Measurements from ENCODE around the gene AHRR.
"Not testable (repeated sequence)": the region's sequence is repeated elsewhere in the genome, so short reads cannot be mapped to it uniquely, and the experiment has no call there.

Gene AHRR

DNA sequence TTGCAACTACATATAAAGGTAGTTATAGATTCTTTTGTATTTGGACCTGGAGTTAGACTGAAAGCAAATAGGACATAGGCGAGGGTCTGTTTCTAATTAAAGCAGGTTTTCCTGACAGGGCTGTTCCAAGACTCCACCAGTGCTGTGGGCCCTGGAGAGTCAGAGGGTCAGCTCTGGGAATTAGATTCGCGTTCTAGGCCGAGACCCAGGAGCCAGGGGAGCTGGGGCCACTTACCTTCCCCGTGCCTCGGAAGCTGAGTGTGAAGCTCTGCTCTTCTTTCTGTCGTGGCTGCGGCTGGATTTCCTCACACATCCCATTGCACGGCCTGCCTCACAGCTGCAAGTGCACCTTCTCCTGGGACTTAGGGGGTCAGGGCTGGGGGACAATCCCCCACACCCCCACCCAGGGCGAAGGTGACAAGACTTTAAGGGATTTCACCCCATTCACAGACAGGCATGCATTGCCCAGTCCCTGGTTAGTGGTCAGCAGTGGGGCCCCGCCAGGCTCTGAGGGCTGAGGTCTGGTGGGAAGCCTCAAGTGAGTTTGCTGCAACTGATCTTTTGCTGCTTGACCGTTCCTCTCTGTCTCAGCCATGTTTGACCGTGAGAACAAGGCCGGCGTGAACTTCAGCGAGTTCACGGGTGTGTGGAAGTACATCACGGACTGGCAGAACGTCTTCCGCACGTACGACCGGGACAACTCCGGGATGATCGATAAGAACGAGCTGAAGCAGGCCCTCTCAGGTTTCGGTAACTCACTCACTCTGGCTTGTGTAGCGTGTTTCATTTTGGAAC is 15.3 kb upstream of the AHRR start:
- no peak for DNase-seq

GRCh38 chr5:307306-307705 is 14.2 kb upstream of the AHRR start:
- DNase-seq: no peak

- no peak for DNase-seq
These were observed 13.5 kb upstream of the AHRR start for GRCh38 chr5:307794-308579.

GRCh38 chr5:308672-309271 is 12.7 kb upstream of the AHRR start:
- DNase-seq: no peak

DNA sequence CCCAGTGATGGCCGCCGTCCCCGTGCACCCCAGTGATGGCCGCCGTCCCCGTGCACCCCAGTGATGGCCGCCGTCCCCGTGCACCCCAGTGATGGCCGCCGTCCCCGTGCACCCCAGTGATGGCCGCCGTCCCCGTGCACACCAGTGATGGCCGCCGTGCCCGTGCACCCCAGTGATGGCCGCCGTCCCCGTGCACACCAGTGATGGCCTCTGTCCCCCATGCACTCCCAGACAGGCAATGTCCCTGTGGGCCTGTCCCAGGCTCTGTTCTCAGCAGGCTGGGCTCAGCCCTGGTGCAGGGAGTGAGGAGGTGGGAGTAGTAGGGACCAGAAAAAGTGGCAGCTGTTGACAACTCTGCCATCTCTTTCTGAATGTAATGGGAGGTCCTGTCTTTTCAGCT is 11.7 kb upstream of the AHRR start:
- not testable (repeated sequence) for DNase-seq

DNA sequence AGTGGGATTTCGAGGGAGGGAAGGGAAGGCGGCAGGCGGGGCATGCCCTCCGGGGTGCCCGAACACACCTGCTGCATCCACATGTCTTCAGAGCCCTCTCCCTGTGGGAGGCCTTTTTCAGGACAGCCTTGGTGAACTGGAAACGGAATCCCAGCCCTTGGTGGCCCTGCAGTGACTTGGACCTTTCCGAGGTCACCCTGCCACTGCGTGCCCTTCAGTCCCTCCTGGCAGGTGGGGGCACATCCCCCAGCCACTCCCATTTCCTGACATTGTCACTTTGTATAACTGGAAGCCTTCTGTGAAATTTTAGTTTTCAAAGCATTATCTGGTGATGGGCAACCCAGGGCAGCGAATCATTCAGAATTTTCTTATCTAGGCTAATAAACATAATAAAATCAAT is 11.0 kb upstream of the AHRR start:
- DNase-seq: no peak

DNA sequence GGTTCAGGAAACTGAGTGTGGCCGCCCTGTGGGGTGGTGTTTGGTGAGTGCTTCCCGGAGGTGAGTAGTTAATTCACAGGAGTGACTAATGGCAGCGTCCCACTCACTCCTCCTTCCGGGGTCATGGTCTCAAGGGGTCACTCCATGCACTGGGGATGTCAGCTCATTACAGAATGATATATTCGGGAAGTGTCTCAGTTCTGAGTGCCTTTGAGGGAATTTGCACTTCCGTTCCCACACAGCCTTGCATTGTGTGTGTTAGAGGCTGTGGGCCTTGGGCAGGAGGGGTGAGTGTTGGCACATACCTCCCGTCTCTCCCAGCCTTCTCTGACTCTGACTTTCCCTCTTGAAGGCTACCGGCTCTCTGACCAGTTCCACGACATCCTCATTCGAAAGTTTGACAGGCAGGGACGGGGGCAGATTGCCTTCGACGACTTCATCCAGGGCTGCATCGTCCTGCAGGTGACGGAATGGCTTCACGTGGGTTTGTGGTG is 10.5 kb upstream of the AHRR start:
- no peak for DNase-seq

DNA sequence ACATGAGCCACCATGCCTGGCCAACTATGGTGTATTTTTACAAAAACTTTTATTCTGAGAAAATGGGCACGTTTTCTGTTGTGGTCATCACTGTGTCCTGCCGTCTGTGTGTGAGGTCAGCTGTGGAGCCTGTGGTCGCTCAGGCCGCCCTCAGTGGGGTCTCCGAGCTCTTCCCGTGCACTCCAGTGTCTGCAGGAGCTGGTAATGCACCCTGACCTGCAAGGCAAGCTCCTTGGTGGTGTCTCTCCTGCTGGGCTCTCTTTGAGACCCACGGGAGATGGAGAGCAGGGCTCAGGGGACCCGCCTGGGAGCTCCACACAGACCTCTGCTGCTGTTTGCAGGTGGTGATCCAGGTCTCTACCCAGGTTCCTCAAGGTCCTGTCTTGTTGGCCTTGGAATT is 9.6 kb upstream of the AHRR start:
- no peak for DNase-seq

DNA sequence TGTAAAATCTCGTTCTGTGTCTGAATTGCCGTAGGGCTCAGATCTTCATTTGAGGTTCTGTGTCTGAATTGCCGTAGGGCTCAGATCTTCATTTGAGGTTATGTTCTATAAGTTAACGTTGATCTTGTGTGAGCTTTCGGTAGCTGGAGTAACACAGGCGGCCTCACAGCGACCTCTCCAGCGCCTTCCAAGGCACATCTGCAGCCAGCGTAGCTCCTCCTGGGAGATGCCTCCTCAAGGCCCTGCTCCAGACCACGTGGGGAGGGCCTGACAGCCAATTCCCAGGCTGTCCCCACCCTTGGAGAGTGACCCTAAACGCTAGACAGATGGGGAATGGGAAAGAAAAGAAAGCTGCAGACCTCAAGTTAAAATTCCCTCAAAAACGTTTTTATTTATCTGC is 8.7 kb upstream of the AHRR start:
- no peak for DNase-seq

- DNase-seq: no peak
These were observed 8.2 kb upstream of the AHRR start for GRCh38 chr5:313265-313664.

DNA sequence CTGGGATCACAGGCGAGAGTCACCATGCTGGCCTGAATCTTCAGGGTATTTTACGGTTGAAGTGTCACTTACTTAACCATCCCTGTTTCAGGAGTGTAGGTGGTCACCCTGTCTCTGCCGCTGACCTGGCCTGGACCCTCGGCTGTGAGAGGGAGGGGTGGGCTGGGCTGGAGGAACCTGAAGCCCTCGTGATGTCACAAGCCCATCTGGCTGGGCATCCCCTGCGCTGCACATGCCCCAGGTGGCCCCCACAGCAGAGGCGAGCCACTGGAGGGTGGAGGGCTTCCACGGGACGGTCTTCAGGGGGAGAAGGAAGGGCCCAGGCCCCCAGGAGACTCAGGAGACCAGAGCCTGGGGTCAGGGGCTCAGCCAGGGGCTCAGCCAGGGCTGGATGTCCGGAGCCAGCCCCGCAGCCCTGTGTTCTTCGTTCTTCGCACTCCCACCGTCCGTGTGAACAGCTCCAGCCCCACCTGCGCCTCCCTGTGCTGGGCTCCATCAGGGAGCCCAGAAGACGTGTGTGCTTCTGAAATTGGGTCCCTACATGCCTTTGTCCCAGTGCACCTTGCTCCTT is 7.6 kb upstream of the AHRR start:
- DNase-seq: no peak

DNA sequence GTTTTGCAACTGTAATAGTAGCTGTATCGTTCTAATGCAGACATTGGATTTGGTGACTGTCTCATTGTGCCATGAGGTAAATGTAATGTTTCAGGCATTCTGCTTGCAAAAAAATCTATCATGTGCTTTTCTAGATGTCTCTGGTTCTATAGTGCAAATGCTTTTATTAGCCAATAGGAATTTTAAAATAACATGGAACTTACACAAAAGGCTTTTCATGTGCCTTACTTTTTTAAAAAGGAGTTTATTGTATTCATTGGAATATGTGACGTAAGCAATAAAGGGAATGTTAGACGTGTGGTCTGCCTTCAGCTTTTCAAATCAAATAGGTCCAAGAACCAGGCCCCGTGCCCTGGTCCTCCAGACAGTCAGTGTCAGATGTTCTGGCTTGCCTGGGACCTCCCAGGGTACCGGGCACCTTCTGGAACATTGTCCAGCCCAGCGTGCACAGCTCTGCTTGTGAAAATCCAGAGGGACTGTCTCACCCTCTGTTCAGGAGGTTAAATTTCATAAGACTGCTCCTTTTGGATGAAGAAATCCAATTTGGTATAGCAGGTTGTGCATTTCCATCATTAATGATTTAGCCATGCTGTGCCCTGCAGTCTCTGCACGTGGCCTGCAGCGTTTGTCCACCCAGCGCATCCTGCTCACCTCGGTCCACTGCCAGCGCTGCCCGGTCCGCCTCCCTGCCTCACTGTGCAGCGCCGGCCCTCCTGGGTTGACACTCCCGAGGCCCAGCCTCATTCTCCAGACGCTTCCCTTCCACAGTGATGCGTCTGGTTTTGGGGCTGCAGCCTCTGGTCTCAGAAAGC is 6.6 kb upstream of the AHRR start:
- DNase-seq: no peak

DNA sequence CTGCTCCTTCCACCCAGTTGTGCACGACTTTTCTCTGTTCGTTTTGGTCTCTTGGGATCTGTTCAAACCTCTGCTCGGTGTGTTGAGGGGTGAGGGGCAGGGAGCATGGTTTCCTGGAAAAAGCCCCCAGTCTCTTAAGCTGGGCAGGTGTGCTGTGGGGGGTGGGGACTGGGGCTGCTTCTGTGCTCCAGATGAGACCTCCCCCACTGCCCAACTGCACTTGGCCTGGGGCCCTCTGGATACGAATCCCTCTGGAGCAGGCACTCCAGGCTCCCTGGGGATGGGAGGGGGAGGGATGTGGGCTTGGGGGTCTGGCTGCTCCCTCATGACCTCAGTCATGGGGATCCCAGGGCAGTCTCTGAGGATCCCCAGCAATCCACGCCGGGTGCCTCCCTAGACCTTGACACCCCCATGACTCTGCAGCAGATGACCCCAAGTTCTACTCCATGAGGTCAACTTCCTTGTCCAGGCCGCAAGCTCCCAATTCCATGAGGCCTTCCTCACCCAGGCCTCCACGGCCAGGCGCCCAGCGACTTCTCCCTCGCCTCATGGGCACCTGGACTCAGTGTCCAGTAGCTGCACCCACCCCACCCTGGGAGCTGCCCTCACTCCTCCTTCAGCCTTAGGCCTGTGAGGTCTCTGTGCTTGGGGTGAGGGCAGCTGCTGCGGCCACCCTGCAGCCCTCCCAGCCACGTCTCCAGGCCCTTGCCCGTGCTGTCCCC is 5.9 kb upstream of the AHRR start:
- DNase-seq: no peak

DNA sequence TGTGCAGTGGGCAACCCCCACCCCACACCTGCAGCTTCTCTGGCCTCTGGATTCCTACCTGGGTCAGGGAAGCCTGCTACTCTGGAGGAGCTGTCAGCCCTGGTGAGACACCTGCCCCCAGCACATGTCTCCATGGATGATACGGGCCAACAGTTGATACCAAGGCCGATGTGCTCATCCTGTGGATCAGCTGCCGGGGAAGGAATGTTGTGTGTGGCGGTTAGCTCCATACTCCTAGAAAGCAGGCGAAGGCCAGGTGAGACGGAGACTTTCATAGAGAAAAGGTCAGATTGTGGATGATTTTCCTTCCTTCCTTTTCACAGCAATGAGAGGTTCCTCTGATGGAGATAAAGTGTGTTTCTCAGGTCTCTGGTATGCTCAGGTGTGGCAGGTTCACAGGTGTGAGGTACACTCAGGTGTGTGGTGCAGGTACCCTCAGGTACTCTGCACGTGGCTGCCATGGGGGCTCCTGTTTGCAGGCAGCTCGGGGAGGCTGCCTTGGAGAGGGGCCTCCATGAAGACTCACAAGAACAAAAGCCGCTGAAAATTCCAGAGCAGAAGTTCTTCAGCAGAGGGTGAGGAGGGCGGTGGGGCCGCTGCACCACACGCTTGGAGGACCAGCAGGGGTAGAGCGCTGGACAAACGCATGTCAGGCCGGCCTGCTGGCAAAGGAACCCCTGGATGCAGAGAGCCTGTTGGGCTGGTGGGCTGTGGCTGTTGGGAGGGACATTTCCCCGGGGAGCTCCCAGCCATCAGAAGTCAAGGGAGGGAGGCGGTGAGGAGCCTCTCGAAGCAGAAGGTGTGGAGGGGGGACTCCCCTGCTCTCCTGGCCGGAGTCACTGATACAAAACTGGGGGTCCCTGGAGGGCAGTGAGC is 5.1 kb upstream of the AHRR start:
- DNase-seq: no peak

- DNase-seq: peak; percentile 57
These were observed 4.3 kb upstream of the AHRR start for GRCh38 chr5:317086-317811.

DNA sequence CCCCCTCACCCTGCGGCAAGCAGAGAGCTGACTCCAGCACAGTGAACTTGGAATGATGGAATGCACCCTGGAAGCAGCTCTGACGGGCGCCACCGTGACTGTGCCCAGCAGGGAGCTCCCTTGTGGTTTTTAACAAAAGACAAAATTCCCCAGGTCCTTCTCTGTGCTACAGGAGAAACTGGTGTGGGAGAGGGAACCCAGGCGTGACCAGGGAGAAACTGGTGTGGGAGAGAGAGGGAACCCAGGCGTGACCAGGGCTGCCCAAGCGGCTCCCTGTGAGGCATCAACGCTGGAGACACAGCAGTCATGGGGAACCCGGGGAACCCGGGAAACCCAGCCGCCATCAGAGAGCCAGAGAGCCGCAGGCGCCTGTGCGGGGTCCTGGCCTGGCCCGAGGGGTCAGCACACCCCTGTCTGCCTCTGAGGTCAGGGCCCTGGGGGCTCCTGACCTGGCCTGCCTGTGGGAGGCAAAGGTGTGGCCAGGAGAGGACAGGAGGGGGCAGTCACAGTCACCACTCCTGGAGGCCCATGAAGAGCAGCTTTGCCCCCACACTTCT is 3.1 kb upstream of the AHRR start:
- no peak for DNase-seq

- DNase-seq: no peak
These were observed 2.4 kb upstream of the AHRR start for GRCh38 chr5:318931-319601.

- no peak for DNase-seq
These were observed 837 bp upstream of the AHRR start for GRCh38 chr5:320524-321229.

Measured in SHP77 treated with DMSO at 0.1 percent for 48 hours (cell line).